Erythroblast (primary cell): Measurements from ENCODE around the gene RAB41.
"Not testable (repeated sequence)": the region's sequence is repeated elsewhere in the genome, so short reads cannot be mapped to it uniquely, and the experiment has no call there.

Source experiments
- DNase-seq, 2 experiments: peaks; one replicate each; lab custom pipeline; 2025; lab: John Stamatoyannopoulos, UW
- GATA1 ChIP-seq: IDR thresholded peaks from 2 replicates; pipeline ENCODE4 v1.6.1; 2011; ENCODE audit warnings: low read depth, mild to moderate bottlenecking, control low read depth, low read length, moderate library complexity
- POLR2A ChIP-seq: IDR thresholded peaks from 2 replicates; pipeline ENCODE4 v1.6.1; 2011; ENCODE audit warnings: mild to moderate bottlenecking, low read length

Gene RAB41

DNA sequence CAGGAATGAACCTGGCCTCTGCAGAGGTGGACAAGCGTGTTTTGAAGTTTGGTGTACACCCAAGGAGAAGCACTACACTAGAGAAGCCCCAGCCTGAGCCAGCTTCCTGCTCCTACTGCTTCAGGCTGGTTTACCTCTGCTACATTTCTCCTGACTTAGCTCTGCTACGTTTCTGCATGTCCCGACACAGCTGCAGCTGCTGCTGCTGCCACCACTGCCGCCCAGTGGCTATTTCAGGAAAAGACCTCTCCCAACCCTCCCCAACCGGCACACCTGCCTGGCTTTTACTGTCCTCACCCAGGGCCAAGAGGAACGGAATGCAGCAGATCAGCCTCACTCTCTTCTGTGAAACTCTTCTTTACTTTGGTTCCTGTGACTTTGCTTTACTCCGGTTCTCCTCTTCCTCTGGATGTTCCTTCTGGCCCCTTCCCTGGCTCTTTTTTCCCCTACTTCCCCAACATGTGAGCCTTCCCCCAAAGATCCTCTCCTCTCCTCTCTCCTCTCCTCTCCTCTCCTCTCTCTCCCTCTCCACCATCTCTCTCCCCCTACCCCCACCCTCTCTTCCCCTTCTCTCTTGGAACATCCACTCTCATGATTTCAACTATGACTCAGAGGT, 18.9 kb upstream of the RAB41 start:
- TF ChIP-seq POLR2A (no peak), GATA1 (no peak)
- DNase-seq, result peak; percentile 10 to 36

DNA sequence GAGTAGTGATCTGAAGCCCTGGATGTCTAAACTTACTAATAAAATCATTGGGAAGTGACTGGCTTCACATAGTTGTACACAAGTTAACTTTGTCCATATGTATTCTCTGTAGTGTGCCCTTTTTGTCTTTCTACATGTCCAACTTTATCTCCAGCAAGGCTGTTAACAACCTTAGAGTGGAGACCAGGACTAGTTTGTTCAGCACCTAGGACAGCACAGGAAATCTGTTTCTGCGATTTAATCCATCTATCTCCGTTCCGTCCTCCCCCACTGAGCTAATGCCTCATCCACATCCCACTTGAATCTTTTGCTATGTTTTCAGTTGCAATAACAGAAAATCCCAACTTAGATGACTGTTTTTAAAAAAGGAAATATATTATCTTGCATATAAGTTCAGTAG, 17.2 kb upstream of the RAB41 start:
- DNase-seq, result no peak
- TF ChIP-seq GATA1 (no peak), POLR2A (no peak)

DNA sequence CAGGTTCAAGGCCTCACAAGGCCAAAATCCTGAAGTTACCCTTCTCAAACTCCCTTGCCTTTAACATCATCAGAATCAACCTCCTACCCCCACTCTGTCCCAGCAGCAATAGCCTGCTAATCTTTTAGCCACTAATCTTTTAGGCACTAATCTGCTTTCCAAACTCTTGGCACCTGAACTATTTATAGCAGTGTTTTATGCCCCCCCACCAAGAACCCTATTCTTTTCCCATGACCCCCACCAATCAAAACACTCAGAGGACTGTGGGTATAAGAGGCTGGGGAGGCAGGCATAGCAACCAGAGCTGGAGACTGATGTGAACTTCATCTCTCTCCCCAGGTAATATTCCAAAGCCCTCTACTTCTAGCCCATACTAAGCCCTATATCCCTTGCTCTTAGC, 13.9 kb upstream of the RAB41 start, which contains the start of gene ARR3:
Gene ARR3, plus strand, starts transcription at position 301 of the 400 bp plus-strand sequence. CDS start 1,052 bp downstream, outside the sequence.
- TF ChIP-seq POLR2A (no peak), GATA1 (no peak)

DNA sequence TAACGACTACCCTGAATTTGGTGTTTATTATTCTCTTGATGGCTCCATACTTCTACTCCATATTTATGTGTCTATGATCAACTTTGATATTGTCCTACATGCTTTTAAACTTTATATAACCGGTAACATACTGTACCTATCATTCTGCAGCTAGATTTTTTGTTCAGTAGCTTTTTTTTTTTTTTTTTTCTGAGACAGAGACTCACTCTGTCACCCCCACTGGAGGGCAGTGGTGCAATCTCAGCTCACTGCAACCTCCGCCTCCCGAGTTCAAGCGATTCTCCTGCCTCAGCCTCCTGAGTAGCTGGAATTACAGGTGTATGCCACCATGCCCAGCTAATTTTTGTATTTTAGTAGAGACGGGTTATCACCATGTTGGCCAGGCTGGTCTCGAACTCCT, 7.9 kb upstream of the RAB41 start:
- DNase-seq, result not testable (repeated sequence)

More for the DNA sequence above, 13.9 kb upstream of the RAB41 start, which contains the start of gene ARR3:
- no peak for DNase-seq

DNA sequence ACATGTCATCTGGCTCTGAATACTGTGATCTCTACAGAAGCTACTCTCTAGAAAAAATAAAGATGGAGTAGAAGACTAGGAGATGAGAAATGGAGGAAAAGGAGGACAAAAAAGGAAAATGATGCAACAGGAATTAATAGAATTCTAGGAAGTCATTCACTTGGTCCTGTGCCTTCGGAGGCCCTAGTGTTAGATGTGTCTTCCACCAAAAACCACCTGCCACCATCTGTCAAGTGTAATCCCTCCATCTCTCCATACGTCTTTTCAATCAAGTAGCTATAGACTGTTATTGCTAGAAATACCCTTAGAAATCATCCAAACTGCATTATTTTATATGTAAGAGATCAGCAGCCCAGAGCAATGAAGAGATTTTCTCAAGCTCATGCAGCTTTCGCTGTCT, 2.9 kb upstream of the RAB41 start:
- no peak for TF ChIP-seq GATA1
- TF ChIP-seq POLR2A, result no peak

DNA sequence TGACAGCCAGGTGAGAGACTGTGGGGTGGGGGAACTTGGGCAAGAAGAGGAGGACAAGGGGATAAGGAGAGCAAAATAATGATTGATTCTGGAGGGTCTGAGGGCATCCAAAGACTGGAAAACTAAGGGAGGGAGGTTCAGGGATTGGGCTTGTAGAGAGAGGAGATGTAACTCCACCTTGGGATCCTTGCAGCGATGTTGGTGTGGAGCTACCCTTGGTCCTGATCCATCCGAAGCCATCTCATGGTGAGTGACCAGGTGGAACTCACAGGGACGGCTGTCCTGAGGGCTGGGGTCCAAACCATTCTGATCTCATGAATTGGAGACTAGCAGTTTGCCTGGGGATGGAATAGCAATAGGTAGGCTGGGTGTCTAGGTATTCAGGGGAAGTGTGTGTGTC, 1.4 kb upstream of the RAB41 start:
- DNase-seq, result no peak
- TF ChIP-seq POLR2A (no peak), GATA1 (no peak)

More for the DNA sequence above, 2.9 kb upstream of the RAB41 start:
- DNase-seq, result no peak

DNA sequence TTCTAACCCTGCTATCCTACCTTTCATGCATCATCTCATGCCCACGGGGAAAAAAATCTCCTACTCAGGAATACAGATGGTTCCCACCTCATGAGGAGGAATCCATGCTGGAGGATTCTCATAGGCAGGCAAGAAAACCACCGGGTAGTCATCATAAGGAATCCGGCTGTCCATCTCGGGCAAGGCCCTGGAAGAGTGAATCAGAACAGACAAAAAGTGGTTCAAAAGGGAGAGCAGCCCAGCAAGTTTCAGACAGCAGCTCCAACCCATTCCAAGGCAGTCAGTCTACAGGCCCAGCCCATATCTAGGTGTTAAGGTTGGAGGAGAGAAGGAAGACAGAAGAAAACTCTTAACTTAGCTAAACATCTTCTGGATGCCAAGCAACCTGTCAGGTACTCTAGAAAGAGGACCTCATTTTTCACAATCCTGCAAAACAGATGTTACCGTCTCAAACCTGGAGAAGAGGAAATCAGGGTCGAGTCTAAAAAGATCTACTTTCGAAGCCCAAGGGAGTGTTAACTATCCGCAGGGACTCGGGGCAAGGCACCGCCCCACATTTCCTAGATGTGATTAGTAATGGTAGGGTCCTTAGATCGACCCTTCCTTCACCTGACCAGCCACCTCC, 7.3 kb downstream of the RAB41 start:
- TF ChIP-seq POLR2A (no peak), GATA1 (no peak)
- DNase-seq, result no peak

DNA sequence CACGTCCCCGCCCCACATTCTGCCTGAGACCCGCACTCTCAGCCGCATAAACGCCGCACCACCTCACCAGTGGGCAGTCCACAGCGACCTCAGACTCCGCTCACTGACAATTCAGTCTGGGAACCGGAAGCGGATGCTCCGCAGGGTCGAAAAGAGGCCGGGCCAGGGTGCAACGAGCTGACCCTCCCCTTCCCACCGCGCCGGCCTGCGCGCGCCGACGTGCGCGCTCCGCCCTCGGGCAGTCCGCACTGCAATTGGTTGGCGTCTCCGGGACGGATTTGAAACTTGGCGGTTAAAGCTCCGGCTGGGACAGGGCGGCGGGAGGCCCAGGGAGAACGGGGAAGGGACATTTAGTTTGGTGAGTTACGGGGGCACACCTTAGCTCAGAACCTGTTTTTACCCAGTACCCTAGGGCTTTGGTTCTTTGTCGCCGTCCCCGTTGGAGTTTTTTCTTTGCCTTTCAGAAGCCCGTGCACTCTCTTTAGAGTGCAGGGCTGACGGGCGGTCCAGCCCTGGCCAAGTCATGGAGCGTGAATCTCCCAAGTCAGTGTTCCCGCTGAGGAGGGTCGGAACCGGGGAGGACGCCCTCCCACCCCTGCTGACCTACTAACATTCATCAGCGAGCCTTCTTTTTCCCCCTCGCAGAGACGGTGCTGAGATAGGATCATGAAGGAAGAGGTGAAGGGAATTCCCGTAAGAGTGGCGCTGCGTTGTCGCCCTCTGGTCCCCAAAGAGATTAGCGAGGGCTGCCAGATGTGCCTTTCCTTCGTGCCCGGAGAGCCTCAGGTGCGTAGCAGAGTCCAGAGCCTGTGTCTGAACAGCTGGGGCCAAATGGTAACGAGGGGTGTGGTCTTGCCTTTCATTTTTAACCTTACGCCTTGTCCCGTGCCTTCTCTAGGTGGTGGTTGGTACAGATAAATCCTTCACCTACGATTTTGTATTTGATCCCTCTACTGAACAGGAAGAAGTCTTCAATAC, 8.1 kb downstream of the RAB41 start, which contains the start of the genes KIF4A and PDZD11:
Gene KIF4A, plus strand, starts transcription at position 312 of the 978 bp plus-strand sequence. Its CDS starts 355 bp downstream, at position 667.
Gene PDZD11, minus strand, starts transcription at position 135 of the 978 bp plus-strand sequence. CDS start 586 bp downstream, outside the sequence.
- DNase-seq, result peak; percentile 90 to 91
- TF ChIP-seq POLR2A (peak; percentile 84), GATA1 (no peak)

DNA sequence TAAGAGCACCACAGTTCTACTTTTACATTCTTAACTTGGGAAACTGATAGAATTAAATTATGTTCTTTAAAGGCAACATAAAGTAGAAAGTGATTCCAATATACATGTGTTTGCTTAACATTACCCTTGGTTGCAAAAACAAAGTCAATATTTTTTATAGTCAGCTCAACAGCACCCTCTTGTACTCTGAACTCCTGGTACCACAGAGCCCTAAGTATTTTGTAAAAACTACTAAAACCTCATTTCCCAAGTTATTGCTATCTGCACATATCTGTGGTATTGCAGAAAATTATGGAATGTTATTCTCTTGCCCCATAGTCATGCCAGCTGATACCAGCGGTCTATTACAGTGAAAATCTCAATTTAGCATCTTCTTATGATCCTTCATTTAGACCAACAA, 10.8 kb downstream of the RAB41 start:
- no peak for TF ChIP-seq GATA1
- no peak for TF ChIP-seq POLR2A
- DNase-seq, result no peak

DNA sequence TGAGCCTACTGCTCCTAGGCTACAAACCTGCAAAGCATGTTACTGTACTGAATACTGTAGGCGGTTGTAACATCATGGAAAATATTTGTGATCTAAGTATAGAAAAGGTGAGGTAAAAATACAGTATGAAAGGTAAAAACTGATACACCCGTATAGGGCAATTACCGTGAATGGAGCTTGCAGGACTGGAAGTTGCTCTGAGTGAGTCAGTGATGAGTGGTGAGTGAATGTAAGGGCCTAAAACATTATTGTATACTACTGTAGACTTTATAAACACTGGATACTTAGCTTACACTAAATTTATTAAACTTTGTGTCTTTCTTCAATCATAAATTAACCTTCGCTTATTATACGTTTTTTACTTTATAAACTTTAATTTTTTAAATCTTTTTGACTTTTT, 11.6 kb downstream of the RAB41 start:
- DNase-seq, result no peak
- TF ChIP-seq POLR2A, result no peak
- TF ChIP-seq GATA1, result no peak

DNA sequence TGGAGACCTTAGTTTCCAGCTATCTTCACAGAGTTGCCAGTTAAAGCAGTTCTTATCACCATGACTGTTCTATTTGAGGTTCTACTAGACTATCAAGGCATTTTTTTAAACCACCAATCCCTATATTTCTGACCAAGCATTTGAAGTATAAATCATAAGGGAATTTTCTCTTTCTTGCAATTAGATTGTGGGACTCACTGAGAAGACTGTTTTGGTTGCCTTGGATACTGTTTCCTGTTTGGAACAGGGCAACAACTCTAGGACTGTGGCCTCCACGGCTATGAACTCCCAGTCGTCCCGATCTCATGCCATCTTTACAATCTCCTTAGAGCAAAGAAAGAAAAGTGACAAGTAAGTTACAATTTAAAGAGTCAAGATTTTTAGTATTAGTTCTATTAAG, 19.7 kb downstream of the RAB41 start:
- TF ChIP-seq POLR2A (no peak), GATA1 (no peak)
- no peak for DNase-seq

DNA sequence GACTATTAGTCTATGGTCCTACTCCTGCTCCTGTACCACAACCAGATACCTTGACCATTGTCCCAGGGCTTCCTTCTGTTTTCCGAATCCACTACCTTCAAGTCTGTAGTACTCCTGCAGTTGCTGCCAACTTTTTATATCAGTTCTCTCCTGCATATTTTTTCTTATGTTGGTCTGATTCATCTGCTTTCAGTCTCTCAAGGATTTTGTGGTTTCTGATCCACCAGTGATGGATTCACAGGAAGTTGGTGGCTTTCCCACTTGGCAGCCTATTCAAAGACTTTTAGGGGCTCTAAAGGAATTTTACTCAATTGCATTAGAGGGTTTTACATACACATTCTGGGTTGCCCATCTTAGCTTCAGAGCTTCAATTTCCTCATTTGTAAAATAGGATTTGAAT, 31.5 kb downstream of the RAB41 start:
- TF ChIP-seq POLR2A (no peak), GATA1 (no peak)
- DNase-seq, result no peak

DNA sequence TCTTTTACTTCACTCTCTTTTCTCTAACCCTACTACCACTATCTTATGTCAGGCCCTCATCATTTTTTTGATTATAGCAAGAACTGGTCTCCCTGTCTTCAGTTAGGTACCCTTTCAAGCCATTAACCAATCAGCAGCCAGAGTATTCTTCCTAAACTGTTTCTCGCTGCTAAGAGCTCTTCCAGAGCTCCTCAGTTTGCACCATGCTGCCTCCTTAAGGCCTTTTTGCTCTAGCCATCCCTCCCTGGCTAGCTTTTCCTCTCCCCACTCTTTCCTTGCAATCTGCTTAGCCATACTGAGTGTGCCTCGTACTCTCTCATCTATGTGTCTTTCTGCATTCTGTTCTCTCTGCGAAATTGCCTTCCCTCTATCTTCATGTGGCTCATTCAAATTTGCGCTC, 40.8 kb downstream of the RAB41 start:
- TF ChIP-seq POLR2A, result no peak
- TF ChIP-seq GATA1, result no peak
- no peak for DNase-seq

DNA sequence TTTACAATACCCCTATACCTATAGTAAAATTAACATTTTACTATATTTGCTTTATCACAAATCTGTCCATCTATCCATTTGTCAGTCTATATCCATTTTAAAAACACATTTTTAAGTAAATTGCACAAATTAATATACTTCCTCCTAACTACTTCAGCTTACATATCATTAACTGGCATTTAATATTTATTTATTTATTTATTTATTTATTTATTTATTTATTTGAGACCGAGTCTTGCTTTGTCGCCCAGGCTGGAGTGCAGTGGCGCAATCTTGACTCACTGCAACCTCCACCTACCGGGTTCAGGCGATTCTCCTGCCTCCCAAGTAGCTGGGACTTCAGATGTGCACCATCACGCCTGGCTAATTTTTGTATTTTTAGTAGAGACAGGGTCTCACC, 41.7 kb downstream of the RAB41 start:
- DNase-seq, result not testable (repeated sequence)
